Measurements from ENCODE around the gene ELMO3. TPM values are rescaled to one million over a fixed set of nuclear protein-coding genes. Genes with fewer than 3 reads are reported as not detected.

The ELMO3 gene
- total RNA-seq, 1 donor, result 0.09 TPM

DNA sequence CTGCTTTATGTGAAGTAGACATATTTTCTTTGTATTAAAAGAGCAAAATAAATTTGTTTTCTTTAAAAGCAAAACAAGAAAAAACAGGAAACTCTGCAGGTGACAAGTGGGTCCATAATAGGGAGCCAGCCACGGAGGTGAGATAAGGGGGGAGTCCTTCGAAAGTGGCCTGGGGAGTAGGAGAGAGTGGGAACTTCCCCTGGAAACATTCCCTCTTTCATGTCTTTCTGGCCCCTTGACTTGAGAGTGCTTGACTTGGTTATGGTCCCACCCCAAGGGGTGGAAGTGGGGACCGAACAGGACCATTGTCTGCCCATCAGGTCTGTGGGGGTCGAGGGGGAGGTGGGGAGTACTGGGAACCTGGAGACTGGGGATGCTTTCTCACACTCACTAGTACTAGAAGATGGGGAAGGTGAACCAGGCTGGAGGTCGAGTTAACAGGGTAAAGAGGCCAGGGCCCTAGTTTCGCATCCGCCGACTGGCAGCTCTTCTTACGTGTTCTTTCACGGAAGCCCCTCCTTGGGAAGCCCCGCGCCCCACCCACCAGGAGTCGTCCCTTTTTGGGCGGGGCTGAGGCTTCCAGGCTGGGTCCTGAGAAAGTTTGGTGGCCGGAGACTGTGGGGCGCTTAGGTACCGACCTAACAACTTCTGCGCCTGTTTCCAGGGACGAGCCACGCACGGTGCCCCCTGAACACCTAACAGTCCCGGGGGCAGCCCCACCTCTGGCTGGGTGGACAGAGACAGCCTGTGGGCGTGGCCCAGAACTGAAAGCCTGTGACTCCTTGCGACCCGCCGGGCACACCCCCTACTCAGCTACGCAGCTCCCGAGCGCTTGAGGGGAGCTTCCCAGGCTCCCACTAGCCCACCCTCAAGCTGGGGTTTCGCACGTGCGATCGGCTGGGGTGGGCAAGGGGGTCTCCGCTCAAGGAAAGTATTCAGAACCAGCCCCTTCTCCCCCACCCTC lies 40.0 kb upstream of the ELMO3 start:
- DNase-seq (ENCODE audit: low read depth), result no peak
- TF ChIP-seq, protein P1, sequence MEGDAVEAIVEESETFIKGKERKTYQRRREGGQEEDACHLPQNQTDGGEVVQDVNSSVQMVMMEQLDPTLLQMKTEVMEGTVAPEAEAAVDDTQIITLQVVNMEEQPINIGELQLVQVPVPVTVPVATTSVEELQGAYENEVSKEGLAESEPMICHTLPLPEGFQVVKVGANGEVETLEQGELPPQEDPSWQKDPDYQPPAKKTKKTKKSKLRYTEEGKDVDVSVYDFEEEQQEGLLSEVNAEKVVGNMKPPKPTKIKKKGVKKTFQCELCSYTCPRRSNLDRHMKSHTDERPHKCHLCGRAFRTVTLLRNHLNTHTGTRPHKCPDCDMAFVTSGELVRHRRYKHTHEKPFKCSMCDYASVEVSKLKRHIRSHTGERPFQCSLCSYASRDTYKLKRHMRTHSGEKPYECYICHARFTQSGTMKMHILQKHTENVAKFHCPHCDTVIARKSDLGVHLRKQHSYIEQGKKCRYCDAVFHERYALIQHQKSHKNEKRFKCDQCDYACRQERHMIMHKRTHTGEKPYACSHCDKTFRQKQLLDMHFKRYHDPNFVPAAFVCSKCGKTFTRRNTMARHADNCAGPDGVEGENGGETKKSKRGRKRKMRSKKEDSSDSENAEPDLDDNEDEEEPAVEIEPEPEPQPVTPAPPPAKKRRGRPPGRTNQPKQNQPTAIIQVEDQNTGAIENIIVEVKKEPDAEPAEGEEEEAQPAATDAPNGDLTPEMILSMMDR (IDR thresholded peaks at IDR 0.05; ENCODE audit: insufficient read depth, low read length), result no peak
- peak overlapping the region; percentile 91 for H3K4me3 ChIP-seq (ENCODE audit: low read depth, low read length)

- DNase-seq (ENCODE audit: low read depth), result no peak
- peak overlapping the region; percentile 55 for H3K4me3 ChIP-seq (ENCODE audit: low read depth, low read length)
Observed at GRCh38 chr16:67161595-67162058, 37.3 kb upstream of the ELMO3 start.

DNA sequence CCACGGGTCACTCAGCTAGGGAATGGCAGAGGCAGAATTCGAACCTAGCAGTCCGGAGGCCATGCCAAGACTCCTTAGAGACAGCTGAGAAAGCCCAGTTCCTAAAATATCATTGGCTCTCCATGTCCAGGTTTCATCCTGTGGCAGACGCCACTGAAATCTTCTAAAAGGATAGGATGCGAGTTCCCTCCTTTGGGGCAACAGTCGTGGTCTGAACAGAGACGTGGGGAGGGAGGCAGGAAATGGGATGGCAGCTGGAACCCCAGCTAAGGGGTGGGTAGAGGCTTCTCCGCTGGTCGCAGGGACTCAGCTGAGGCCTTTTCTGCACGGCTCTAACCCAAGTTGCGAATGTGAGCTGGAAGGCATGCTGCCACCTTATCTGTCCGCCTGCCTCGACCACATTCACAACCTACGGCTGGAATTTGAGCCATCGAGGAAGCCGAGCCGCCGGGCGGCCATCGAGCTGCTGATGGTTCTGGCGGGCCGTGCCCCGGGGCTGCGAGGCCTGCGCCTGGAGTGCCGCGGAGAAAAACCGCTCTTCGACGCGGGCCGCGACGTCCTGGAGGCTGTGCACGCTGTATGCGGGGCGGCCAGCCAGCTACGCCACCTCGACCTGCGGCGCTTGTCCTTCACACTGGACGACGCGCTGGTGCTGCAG lies 36.3 kb upstream of the ELMO3 start:
- H3K4me3 ChIP-seq (ENCODE audit: low read depth, low read length), result no peak overlapping the region
- TF ChIP-seq, protein P1 (IDR thresholded peaks at IDR 0.05; ENCODE audit: insufficient read depth, low read length), result no peak
- no peak for DNase-seq (ENCODE audit: low read depth)

More at GRCh38 chr16:67161595-67162058, 37.3 kb upstream of the ELMO3 start:
- TF ChIP-seq, protein P1 (IDR thresholded peaks at IDR 0.05; ENCODE audit: insufficient read depth, low read length), result no peak

DNA sequence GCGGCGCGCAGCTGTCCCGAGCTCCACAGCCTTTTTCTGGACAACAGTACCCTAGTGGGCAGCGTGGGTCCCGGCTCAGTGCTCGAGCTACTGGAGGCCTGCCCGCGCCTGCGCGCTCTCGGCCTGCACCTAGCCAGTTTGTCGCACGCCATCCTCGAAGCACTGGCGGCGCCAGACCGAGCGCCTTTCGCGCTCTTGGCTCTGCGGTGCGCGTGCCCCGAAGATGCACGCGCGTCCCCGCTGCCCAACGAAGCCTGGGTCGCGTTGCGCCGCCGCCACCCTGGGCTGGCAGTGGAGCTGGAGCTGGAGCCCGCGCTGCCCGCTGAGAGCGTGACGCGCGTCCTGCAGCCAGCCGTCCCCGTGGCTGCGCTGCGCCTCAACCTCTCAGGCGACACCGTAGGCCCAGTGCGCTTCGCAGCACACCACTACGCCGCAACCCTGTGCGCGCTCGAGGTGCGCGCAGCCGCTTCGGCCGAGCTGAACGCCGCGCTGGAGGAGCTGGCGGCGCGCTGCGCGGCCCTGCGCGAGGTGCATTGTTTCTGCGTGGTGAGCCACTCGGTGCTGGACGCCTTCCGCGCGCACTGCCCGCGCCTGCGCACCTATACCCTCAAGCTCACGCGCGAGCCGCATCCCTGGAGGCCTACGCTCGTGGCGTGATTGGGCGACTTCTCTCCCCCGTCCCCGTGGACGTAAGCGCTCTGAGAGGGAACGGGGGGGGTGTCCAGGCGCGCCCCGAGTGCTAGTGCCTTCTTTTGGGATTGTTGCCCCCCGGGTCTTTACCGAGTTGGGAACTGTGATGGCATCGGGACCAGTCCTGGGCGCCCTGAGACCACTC lies 35.5 kb upstream of the ELMO3 start:
- peak overlapping the region; percentile 25 for H3K4me3 ChIP-seq (ENCODE audit: low read depth, low read length)
- TF ChIP-seq, protein P1 (IDR thresholded peaks at IDR 0.05; ENCODE audit: insufficient read depth, low read length), result no peak
- DNase-seq (ENCODE audit: low read depth), result peak; percentile 56

DNA sequence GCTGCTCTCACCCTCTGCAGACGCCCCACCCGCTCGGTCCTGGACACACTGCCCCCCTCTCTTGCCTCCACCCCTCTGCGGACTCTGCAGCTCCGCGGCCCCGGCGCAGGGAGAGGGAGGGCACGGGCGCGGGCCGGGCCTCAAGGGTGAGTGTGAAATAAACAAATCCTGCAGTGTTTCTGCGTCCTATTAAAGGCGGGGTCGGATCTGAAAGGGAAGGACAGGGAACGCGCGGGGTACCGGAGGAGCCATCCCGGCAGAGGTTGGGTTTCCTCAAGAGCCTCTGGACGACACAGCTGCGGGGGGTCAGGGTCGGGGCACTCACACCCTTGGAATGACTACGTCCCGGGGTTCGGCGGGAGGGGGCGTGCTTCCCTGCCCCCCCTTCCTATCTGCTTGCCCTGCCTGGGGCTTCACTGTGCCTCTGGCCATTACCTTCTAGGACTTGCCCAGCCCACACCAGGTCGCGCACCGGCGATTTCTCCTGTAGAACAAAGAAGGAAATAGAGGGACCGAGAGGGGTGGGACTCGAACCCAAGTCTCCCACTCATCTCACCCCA lies 34.9 kb upstream of the ELMO3 start:
- TF ChIP-seq, protein P1 (IDR thresholded peaks at IDR 0.05; ENCODE audit: insufficient read depth, low read length), result no peak
- no peak for DNase-seq (ENCODE audit: low read depth)
- H3K4me3 ChIP-seq (ENCODE audit: low read depth, low read length), result peak overlapping the region; percentile 22

GRCh38 chr16:67164599-67165061 lies 34.3 kb upstream of the ELMO3 start, which contains the start of gene HSF4:
Gene HSF4, plus strand, starts transcription at chr16:67164745. Its CDS starts 67 bp downstream, at chr16:67164812.
- TF ChIP-seq, protein P1 (IDR thresholded peaks at IDR 0.05; ENCODE audit: insufficient read depth, low read length), result no peak
- H3K4me3 ChIP-seq (ENCODE audit: low read depth, low read length), result peak within 1 kb of the TSS; percentile 41
- DNase-seq (ENCODE audit: low read depth), result no peak

All from fibroblast of the aortic adventitia (primary cell).